SKM-1 (cell line): ENCODE measurements around the gene KANSL1.
"Not testable (repeated sequence)": the region's sequence is repeated elsewhere in the genome, so short reads cannot be mapped to it uniquely, and the experiment has no call there.

ENCODE experiments used
- DNase-seq: peaks from one replicate; lab custom pipeline; 2025; ENCODE audit not compliant: unreplicated experiment; lab: John Stamatoyannopoulos, UW

Gene KANSL1

GRCh38 chr17:46117850-46118696 is 75.2 kb downstream of the KANSL1 start:
- DNase-seq = no peak

- DNase-seq = no peak
Measured at GRCh38 chr17:46117117-46117516, 76.1 kb downstream of the KANSL1 start.

GRCh38 chr17:46115699-46116098 is 77.5 kb downstream of the KANSL1 start:
- DNase-seq = no peak

GRCh38 chr17:46111236-46111635 is 82.0 kb downstream of the KANSL1 start:
- DNase-seq = not testable (repeated sequence)

- DNase-seq = no peak
Measured at GRCh38 chr17:46110219-46110618, 83.0 kb downstream of the KANSL1 start.

GRCh38 chr17:46109603-46110189 is 83.5 kb downstream of the KANSL1 start:
- no peak for DNase-seq

- no peak for DNase-seq
Measured at GRCh38 chr17:46108550-46109110, 84.6 kb downstream of the KANSL1 start.

- DNase-seq = no peak
Measured at GRCh38 chr17:46108120-46108519, 85.1 kb downstream of the KANSL1 start.

GRCh38 chr17:46106966-46107644 is 86.1 kb downstream of the KANSL1 start:
- DNase-seq = no peak

GRCh38 chr17:46102806-46103205 is 90.4 kb downstream of the KANSL1 start:
- DNase-seq = not testable (repeated sequence)

GRCh38 chr17:46101785-46102617 is 91.2 kb downstream of the KANSL1 start:
- DNase-seq = not testable (repeated sequence)

- no peak for DNase-seq
Measured at GRCh38 chr17:46100590-46100989, 92.6 kb downstream of the KANSL1 start.

GRCh38 chr17:46099865-46100264 is 93.4 kb downstream of the KANSL1 start:
- DNase-seq = no peak

- DNase-seq = no peak
Measured at GRCh38 chr17:46097497-46097896, 95.7 kb downstream of the KANSL1 start.

GRCh38 chr17:46092991-46093390 is 100.2 kb downstream of the KANSL1 start:
- no peak for DNase-seq

GRCh38 chr17:46090871-46091270 is 102.4 kb downstream of the KANSL1 start:
- DNase-seq = no peak

GRCh38 chr17:46089389-46089965 is 103.8 kb downstream of the KANSL1 start:
- DNase-seq = no peak

- DNase-seq = no peak
Measured at GRCh38 chr17:46088595-46088994, 104.6 kb downstream of the KANSL1 start.

- DNase-seq = not testable (repeated sequence)
Measured at GRCh38 chr17:46087871-46088270, 105.4 kb downstream of the KANSL1 start.

GRCh38 chr17:46086821-46087220 is 106.4 kb downstream of the KANSL1 start:
- DNase-seq = no peak
